IPS-18a (cell line): ENCODE measurements around the gene IFTAP.

Experiments used
- H3K27ac ChIP-seq: one replicate; pipeline ENCODE4 v1.5.1; 2013; ENCODE audit warnings: low read length
- H3K27me3 ChIP-seq: one replicate; pipeline ENCODE4 v1.6.1; 2013; ENCODE audit warnings: mild to moderate bottlenecking, low read length; ENCODE audit not compliant: control insufficient read depth, insufficient read depth
- H3K36me3 ChIP-seq: one replicate; pipeline ENCODE4 v1.6.1; 2013; ENCODE audit warnings: low read depth, low read length; ENCODE audit not compliant: control insufficient read depth
- H3K4me1 ChIP-seq: one replicate; pipeline ENCODE4 v1.6.1; 2013; ENCODE audit warnings: low read depth, low read length; ENCODE audit not compliant: control insufficient read depth
- H3K4me3 ChIP-seq: one replicate; pipeline ENCODE4 v1.5.1; 2013; ENCODE audit warnings: low read length
- H3K9ac ChIP-seq: one replicate; pipeline ENCODE4 v1.6.1; 2013; ENCODE audit warnings: mild to moderate bottlenecking, low read length, moderate library complexity
- H3K9me3 ChIP-seq: one replicate; pipeline ENCODE4 v1.6.1; 2013; ENCODE audit warnings: low read depth, low read length; ENCODE audit not compliant: control insufficient read depth

The IFTAP gene

GRCh38 chr11:36574486-36574885 is 19.8 kb upstream of the IFTAP start:
- Histone ChIP-seq H3K4me1 (no peaks in the 10 kb centered on the region), H3K9me3 (no peaks in the 10 kb centered on the region), H3K27me3 (no peaks in the 10 kb centered on the region), H3K27ac (no peak overlapping the region), H3K36me3 (no peaks in the 10 kb centered on the region), H3K9ac (no peak overlapping the region), H3K4me3 (no peak overlapping the region)

DNA sequence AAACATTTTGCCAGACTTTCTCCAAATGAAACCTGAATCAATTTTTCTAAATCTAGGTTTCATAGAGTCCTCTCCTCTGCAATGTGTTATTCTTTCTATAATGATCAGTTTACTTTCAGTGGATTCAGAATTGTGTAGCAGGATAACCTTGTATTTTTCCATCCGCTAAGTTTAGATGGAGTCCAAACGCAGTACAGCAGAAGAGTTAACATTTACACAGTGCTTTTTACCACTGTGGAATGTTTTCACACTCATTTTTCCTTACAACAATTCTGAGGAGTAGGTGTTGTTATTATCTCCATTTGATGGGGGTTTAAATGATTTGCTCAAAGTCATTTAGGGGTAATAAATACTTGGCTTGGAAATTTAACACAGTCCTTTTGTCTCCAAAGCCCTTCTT is 16.9 kb upstream of the IFTAP start:
- Histone ChIP-seq H3K27ac (no peak overlapping the region), H3K4me3 (no peak overlapping the region), H3K9ac (no peak overlapping the region), H3K4me1 (no peaks in the 10 kb centered on the region), H3K9me3 (peaks cover 12% of the 10 kb centered on the region), H3K27me3 (no peaks in the 10 kb centered on the region), H3K36me3 (no peaks in the 10 kb centered on the region)

GRCh38 chr11:36577859-36578258 is 16.4 kb upstream of the IFTAP start:
- H3K27me3 ChIP-seq, result no peaks in the 10 kb centered on the region
- no peak overlapping the region for H3K9ac ChIP-seq
- no peaks in the 10 kb centered on the region for H3K4me1 ChIP-seq
- H3K4me3 ChIP-seq, result no peak overlapping the region
- H3K9me3 ChIP-seq, result peaks cover 12% of the 10 kb centered on the region
- no peaks in the 10 kb centered on the region for H3K36me3 ChIP-seq
- no peak overlapping the region for H3K27ac ChIP-seq

GRCh38 chr11:36578458-36578857 is 15.8 kb upstream of the IFTAP start:
- no peak overlapping the region for H3K27ac ChIP-seq
- no peaks in the 10 kb centered on the region for H3K4me1 ChIP-seq
- H3K36me3 ChIP-seq, result no peaks in the 10 kb centered on the region
- no peak overlapping the region for H3K4me3 ChIP-seq
- peaks cover 12% of the 10 kb centered on the region for H3K9me3 ChIP-seq
- no peak overlapping the region for H3K9ac ChIP-seq
- H3K27me3 ChIP-seq, result no peaks in the 10 kb centered on the region

GRCh38 chr11:36581536-36581935 is 12.8 kb upstream of the IFTAP start:
- no peaks in the 10 kb centered on the region for H3K4me1 ChIP-seq
- peaks cover under 1% of the 10 kb centered on the region for H3K27me3 ChIP-seq
- no peak overlapping the region for H3K9ac ChIP-seq
- H3K4me3 ChIP-seq, result no peak overlapping the region
- no peaks in the 10 kb centered on the region for H3K36me3 ChIP-seq
- H3K27ac ChIP-seq, result no peak overlapping the region
- peaks cover 12% of the 10 kb centered on the region for H3K9me3 ChIP-seq

DNA sequence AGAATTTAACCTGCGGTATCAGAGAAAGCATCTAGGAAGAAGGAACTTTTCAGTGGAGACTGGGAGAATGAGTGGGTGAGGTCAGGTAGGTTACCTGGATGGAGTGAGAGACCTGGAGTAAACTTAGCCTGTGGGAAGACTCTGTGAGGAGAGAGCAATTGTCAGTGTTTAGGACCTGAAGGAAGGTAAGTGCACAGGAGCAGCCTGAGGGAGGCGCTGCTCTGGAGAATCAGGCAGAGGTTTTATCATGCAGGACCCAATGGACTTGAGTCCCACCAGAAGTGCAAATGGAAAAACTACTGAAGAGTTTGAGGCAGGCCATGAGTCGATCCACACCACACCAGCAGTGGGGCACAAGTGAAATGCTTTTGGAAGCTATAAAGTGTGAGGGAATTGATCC is 10.6 kb upstream of the IFTAP start:
- Histone ChIP-seq H3K4me1 (no peaks in the 10 kb centered on the region), H3K27ac (no peak overlapping the region)

GRCh38 chr11:36586543-36586942 is 7.8 kb upstream of the IFTAP start:
- Histone ChIP-seq H3K4me3 (no peak overlapping the region), H3K9me3 (peaks cover 3% of the 10 kb centered on the region), H3K4me1 (no peaks in the 10 kb centered on the region), H3K36me3 (no peaks in the 10 kb centered on the region), H3K9ac (no peak overlapping the region), H3K27me3 (peaks cover 45% of the 10 kb centered on the region), H3K27ac (no peak overlapping the region)

More for the DNA sequence above, 10.6 kb upstream of the IFTAP start:
- Histone ChIP-seq H3K27me3 (peaks cover 17% of the 10 kb centered on the region), H3K9ac (no peak overlapping the region), H3K4me3 (no peak overlapping the region), H3K9me3 (peaks cover 12% of the 10 kb centered on the region), H3K36me3 (no peaks in the 10 kb centered on the region)

DNA sequence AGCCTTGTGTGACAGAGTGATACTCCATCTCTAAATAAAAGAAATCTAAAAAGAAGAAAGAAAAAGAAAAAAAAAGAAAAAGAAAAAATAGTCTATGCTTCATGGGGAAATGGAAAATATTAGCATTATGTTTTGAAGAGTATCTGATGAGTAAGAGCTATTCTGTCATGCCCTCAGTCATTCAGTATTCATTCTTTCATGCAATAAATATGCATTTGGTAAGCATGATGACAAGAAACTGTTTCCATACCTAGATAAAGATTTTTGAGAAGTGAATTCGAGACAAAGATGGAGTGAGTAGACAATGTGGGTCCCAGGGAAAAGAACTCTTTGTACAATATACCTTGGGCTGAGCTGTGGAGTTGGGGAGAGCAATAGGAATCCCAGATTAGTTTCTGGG is 6.2 kb upstream of the IFTAP start:
- peaks cover 46% of the 10 kb centered on the region for H3K27me3 ChIP-seq
- no peak overlapping the region for H3K27ac ChIP-seq
- H3K4me1 ChIP-seq, result no peaks in the 10 kb centered on the region
- H3K4me3 ChIP-seq, result no peak overlapping the region
- H3K9me3 ChIP-seq, result no peaks in the 10 kb centered on the region
- H3K36me3 ChIP-seq, result no peaks in the 10 kb centered on the region
- H3K9ac ChIP-seq, result no peak overlapping the region

GRCh38 chr11:36590513-36590912 is 3.8 kb upstream of the IFTAP start:
- peaks cover 46% of the 10 kb centered on the region for H3K27me3 ChIP-seq
- no peak overlapping the region for H3K4me3 ChIP-seq
- H3K27ac ChIP-seq, result no peak overlapping the region
- no peaks in the 10 kb centered on the region for H3K9me3 ChIP-seq
- H3K9ac ChIP-seq, result no peak overlapping the region
- no peaks in the 10 kb centered on the region for H3K36me3 ChIP-seq
- peaks cover 5% of the 10 kb centered on the region for H3K4me1 ChIP-seq

DNA sequence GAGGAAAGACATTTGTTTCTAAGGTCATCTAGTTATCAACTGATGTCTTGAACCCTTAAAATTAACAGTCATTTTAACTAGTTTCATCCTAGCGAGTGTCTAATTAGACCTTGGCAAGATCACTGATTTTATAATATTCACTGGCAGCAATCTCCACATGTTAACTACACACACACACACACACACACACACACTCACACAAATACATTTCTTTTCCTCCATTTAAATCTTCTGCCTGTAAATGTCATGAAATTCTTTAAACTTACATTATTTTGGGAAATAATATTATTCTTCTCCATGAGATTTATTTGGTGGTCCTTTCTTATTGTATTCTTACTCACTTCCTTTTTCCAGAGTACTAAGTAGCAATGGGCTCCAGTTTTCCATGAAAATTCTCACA is 2.9 kb upstream of the IFTAP start:
- Histone ChIP-seq H3K4me1 (peaks cover 5% of the 10 kb centered on the region), H3K27ac (no peak overlapping the region), H3K27me3 (peaks cover 46% of the 10 kb centered on the region), H3K9me3 (no peaks in the 10 kb centered on the region), H3K9ac (no peak overlapping the region), H3K4me3 (no peak overlapping the region), H3K36me3 (no peaks in the 10 kb centered on the region)

- no peaks in the 10 kb centered on the region for H3K36me3 ChIP-seq
- no peak overlapping the region for H3K4me3 ChIP-seq
- H3K9me3 ChIP-seq, result no peaks in the 10 kb centered on the region
- H3K27ac ChIP-seq, result no peak overlapping the region
- no peak overlapping the region for H3K9ac ChIP-seq
- peaks cover 5% of the 10 kb centered on the region for H3K4me1 ChIP-seq
- no peaks in the 10 kb centered on the region for H3K27me3 ChIP-seq
Observed at GRCh38 chr11:36596880-36597279, 2.6 kb downstream of the IFTAP start.

DNA sequence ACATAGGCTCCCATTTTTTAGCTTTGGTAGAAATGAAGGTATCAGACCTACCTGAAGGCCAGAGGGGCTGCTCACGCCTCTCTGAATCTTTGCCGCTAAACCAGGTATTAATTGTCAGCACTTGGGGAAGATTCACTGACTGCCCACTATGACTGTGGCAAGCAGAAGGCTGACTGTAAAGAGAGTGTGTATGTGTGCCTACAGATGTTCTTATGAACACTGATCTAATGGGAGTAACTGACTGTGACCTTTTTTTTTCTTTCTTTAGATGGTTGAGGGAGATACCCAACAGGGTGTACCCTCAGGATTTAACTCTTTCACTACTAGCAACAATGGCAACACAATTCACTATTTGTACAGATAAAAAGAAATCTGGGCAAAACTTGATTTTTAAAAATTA is 3.7 kb downstream of the IFTAP start, which contains the start of gene RAG2:
Gene RAG2 (minus strand): TSS at position 186 of the 400 bp plus-strand sequence. CDS start 4,068 bp downstream, outside the sequence.
- Histone ChIP-seq H3K27me3 (no peaks in the 10 kb centered on the region), H3K9ac (no peak within 1 kb of the TSS), H3K4me3 (no peak within 1 kb of the TSS), H3K36me3 (no peaks in the 10 kb centered on the region), H3K4me1 (peaks cover 5% of the 10 kb centered on the region), H3K27ac (no peak within 1 kb of the TSS), H3K9me3 (no peaks in the 10 kb centered on the region)
